HG03139 (cell line): ENCODE measurements around the gene SIK3.
"Not testable (repeated sequence)": the region's sequence is repeated elsewhere in the genome, so short reads cannot be mapped to it uniquely, and the experiment has no call there.

Experiments used
- ATAC-seq: cut with Tn5 transposase; IDR thresholded peaks from one replicate; pipeline ENCODE4 v1.9.1; 2021; ENCODE audit not compliant: unreplicated experiment

Gene SIK3

GRCh38 chr11:116804001-116804400 lies 294.2 kb downstream of the SIK3 start:
- ATAC-seq, result no peak

GRCh38 chr11:116801662-116802061 lies 296.6 kb downstream of the SIK3 start:
- ATAC-seq, result not testable (repeated sequence)

DNA sequence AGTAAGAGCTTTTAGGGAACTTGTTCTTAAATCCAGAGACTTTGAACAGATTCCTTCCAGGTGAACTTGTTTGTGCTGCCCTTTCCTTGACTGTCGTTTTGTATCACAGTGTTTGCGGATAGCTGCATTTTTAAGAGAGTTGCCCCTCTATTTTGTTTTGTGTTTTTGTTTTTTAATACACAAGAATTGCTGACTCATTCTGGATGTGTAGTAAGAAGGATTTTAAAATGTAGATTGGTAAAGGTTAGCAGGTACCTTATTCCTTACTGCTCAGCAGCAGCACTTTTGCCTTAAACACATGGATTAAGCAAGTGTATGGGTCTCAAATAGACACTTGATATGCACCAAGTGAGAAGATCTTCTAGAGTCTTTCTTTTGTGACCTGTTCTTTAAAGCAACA lies 297.6 kb downstream of the SIK3 start:
- no peak for ATAC-seq

DNA sequence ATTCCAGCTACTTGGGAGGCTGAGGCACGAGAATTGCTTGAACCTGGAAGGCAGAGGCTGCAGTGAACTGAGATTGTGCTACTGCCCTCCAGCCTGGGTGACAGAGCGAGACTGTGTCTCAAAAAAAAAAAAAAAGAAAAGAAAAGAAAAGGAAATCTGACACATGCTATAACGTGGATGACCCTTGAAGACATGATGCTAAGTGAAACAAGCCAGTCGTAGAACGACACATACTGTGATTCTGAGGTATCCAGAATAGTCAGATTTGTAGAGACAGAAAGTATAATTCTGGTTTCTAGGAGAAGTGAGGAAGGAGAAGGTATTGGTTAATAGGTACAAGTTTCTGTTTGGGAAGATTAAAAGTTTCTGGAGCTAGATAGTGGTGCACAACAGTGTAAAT lies 299.9 kb downstream of the SIK3 start:
- ATAC-seq, result no peak

GRCh38 chr11:116797816-116798215 lies 300.4 kb downstream of the SIK3 start:
- no peak for ATAC-seq

DNA sequence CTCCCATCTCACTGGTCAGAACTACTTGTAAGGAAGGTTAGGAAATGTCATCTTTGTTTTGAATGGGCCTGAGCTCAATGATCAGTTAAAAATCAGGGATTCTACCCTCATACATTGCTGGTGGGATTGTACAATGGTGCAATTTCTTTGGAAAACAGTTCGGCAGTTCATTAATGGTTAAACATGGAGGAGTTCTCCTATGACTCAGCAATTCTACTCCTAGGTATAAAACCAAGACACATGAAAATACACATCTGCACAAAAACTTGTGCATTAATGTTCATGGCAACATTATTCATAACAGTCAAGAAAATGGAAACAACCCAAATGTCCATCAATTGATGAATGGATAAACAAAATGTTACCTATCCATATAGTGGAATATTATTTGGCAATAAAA lies 301.7 kb downstream of the SIK3 start:
- ATAC-seq, result no peak

DNA sequence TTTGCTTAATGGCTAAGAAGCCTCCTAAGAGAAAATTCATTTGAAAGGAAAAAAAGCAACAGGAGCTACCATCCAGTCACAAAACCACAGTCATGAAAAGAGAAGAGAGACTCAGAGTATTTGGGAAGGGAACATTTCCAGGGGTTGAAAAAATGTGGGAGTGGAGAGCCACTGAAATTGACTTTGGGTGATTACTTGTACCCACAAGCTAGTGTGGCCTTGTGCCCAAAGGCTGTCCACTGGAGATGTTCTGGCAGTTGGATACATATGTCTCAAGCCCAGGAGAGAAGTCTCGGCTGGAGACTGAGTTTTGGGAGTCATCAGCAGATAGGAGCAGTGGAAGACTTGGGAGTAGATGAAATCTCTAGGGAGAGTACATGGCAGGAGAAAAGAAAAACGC lies 303.4 kb downstream of the SIK3 start:
- ATAC-seq, result no peak

- ATAC-seq, result no peak
Observed at GRCh38 chr11:116793772-116794097, 304.5 kb downstream of the SIK3 start.
